RWPE2 (cell line): ENCODE results near the gene ZCCHC2.

Experiments used
- ATAC-seq: fragments of 200-7000 bp; cut with Tn5 transposase; 3 replicates; pipeline ENCODE4 v1.9.1; 2021; ENCODE audit warnings: low read depth
- DNase-seq: peaks from one replicate; pipeline ENCODE4 v3.0.0-alpha.2; 2020; ENCODE audit warnings: low spot score
- H3K27ac ChIP-seq: fragments of 450-650 bp; 2 replicates; pipeline ENCODE4 v1.5.1; 2017; ENCODE audit warnings: mild to moderate bottlenecking; ENCODE audit not compliant: poor library complexity, severe bottlenecking
- H3K27me3 ChIP-seq: fragments of 250-450 bp; sonication (Bioruptor Pico); 2 replicates; pipeline ENCODE4 v1.5.1; 2021; ENCODE audit warnings: mild to moderate bottlenecking, moderate library complexity; ENCODE audit not compliant: insufficient read depth, poor library complexity, severe bottlenecking
- H3K36me3 ChIP-seq: fragments of 250-450 bp; sonication (Bioruptor Pico); 2 replicates; pipeline ENCODE4 v1.5.1; 2020; ENCODE audit warnings: low read depth, mild to moderate bottlenecking, moderate library complexity
- H3K4me1 ChIP-seq: fragments of 250-450 bp; sonication (Bioruptor Pico); 2 replicates; pipeline ENCODE4 v1.5.1; 2021; ENCODE audit warnings: mild to moderate bottlenecking, moderate library complexity; ENCODE audit not compliant: insufficient read depth, poor library complexity, severe bottlenecking
- H3K4me3 ChIP-seq: fragments of 250-450 bp; sonication (Bioruptor Pico); 2 replicates; pipeline ENCODE4 v1.5.1; 2021; ENCODE audit warnings: mild to moderate bottlenecking, moderate library complexity; ENCODE audit not compliant: severe bottlenecking
- H3K9me3 ChIP-seq: fragments of 250-450 bp; sonication (Bioruptor Pico); 2 replicates; pipeline ENCODE4 v1.5.1; 2021; ENCODE audit warnings: mild to moderate bottlenecking, moderate library complexity; ENCODE audit not compliant: severe bottlenecking
- TF ChIP-seq, protein P1 (sequence below): fragments of 450-650 bp; IDR thresholded peaks from one replicate; pipeline ENCODE4 v1.5.1; 2017; ENCODE audit warnings: mild to moderate bottlenecking, moderate library complexity; ENCODE audit not compliant: poor library complexity, severe bottlenecking

The ZCCHC2 gene

DNA sequence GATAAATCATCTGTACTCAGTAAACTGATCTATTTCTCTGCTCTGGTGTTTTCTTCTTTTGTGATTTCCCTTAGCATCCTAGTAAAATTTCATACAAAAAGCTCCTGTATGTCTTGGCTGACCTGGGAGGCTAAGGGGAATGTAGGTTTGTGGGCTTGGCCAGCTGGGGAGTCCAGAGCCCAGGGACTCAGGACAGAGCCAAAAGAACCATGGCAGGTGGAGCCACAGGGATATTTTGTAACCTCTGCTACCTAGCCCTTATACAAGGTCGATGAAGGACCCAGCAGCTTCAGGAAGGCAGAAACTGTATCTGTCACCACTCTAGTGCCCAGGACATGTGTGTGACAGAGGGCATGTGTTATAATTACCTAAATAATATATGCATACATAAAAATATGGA is 22.7 kb upstream of the ZCCHC2 start:
- DNase-seq = no peak
- TF ChIP-seq, protein P1, sequence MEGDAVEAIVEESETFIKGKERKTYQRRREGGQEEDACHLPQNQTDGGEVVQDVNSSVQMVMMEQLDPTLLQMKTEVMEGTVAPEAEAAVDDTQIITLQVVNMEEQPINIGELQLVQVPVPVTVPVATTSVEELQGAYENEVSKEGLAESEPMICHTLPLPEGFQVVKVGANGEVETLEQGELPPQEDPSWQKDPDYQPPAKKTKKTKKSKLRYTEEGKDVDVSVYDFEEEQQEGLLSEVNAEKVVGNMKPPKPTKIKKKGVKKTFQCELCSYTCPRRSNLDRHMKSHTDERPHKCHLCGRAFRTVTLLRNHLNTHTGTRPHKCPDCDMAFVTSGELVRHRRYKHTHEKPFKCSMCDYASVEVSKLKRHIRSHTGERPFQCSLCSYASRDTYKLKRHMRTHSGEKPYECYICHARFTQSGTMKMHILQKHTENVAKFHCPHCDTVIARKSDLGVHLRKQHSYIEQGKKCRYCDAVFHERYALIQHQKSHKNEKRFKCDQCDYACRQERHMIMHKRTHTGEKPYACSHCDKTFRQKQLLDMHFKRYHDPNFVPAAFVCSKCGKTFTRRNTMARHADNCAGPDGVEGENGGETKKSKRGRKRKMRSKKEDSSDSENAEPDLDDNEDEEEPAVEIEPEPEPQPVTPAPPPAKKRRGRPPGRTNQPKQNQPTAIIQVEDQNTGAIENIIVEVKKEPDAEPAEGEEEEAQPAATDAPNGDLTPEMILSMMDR = no peak
- Histone ChIP-seq H3K9me3 (no peaks in the 10 kb centered on the region), H3K36me3 (no peaks in the 10 kb centered on the region), H3K27me3 (no peaks in the 10 kb centered on the region), H3K4me3 (no peak overlapping the region), H3K27ac (no peak overlapping the region), H3K4me1 (no peaks in the 10 kb centered on the region)
- ATAC-seq = no peak

DNA sequence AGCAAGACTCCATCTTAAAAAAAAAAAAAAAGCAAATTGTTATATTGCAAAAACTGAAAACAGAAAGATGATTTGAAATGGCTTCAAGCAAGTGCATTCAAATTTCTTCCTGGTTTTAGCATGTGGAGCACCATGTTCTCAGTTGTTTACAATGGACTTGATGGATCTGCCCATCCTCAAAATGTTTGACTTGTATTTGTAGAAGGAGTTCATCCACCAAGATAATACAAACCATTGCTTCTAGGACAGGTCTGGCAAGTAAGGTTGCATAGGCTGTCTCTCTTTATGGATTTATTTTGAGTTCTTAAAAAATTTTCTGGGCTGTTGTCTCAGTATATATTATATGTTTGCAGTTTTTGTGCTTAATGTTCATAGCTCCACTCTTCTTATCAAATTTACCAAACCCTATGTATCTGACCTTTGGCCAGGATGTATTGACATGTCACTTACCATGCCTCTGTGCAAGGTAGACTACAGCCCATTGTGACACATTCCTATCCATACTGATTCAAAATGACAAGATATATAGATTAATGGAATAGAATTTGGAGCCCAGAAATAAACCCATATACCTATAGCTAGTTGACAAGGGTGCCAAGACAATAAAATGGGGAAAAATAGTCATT is 21.7 kb upstream of the ZCCHC2 start:
- Histone ChIP-seq H3K27me3 (no peaks in the 10 kb centered on the region), H3K9me3 (no peaks in the 10 kb centered on the region), H3K27ac (no peak overlapping the region), H3K36me3 (no peaks in the 10 kb centered on the region), H3K4me3 (no peak overlapping the region), H3K4me1 (no peaks in the 10 kb centered on the region)
- DNase-seq (no peak), ATAC-seq (no peak)
- TF ChIP-seq, protein P1 = no peak

DNA sequence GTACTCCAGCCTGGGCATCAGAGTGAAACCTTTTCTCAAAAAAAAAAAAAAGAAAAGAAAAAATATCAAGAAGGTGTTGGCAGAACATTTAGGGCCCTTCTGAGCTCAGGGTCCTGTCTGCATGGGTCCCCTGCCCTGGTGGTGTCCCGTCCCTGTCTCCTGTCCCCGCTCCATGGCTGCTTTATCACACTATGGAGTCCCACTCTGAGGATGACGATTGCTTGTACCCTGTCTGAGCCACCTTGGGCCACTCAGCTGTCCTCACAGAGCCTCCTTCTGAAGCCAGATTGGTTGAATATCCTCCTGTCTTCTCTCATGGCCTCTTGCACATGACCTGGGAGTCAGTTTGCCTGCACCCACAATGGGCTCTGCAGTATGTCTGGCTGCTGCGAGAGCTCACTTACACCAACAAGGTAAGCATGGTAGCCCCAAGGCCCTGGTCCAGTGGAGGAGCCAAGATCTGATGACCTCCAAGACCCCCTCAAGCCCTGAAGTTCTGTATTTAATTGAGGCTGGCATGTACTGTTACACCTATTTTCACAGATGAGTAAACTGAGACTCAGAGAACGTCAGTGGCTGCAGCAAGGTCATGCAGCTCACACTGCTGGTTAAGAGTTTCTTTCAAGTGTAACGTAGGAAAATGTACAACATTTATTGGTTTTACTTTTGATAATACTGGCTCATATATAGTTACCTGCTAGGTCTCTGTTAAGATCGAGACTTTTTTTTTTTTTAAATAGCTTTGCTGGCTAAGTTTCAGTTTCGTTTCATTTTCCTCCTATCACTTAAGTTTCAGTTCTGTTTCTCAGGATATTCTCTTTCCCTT is 16.9 kb upstream of the ZCCHC2 start:
- Histone ChIP-seq H3K27ac (peak overlapping the region; percentile 37), H3K36me3 (no peaks in the 10 kb centered on the region), H3K4me1 (no peaks in the 10 kb centered on the region), H3K27me3 (no peaks in the 10 kb centered on the region), H3K4me3 (peak overlapping the region; percentile 20), H3K9me3 (no peaks in the 10 kb centered on the region)
- ATAC-seq (no peak; the same call in 2 of the 3 replicates), DNase-seq (no peak)
- TF ChIP-seq, protein P1 = no peak

DNA sequence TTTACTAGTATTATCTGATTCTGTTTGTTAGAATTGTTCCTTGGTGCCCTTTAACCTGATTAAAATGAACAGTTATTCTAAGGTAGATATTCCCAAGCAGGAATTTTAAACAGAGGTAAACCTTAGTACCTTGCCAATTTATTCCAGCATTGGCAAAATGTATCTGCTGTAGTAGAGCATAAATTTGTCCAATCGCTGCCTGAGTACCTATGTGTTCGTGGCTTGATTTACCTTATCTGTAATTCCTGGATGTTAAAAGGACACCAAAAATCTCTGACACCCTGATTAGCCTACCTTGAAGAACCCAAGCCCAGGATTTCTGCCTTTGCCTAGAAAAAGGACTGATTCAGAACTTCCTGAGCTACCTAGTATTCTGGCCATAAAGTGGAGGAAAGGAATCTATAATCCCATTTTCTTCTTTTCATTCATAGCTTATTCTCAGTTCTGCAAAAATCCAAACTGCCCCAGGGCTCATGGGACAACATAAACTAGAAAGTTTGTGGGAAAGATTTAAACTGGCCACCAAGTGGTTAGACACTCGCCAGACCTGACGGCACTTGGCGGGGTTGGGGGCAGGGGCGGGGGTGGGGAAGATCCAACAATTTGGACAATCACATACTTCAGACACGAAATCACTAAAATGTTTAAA is 16.2 kb upstream of the ZCCHC2 start:
- Histone ChIP-seq H3K36me3 (no peaks in the 10 kb centered on the region), H3K9me3 (no peaks in the 10 kb centered on the region), H3K27ac (peak overlapping the region; percentile 37), H3K4me3 (peak overlapping the region; percentile 20), H3K4me1 (no peaks in the 10 kb centered on the region), H3K27me3 (no peaks in the 10 kb centered on the region)
- TF ChIP-seq, protein P1 = no peak
- DNase-seq = no peak
- peak; percentile 38 for ATAC-seq
